Fibroblast of the aortic adventitia (primary cell): ENCODE measurements around the gene SFXN1. TPM values are rescaled to one million over a fixed set of nuclear protein-coding genes. Genes with fewer than 3 reads are reported as not detected.

ENCODE experiments used
- DNase-seq: peaks from one replicate; pipeline ENCODE4 v3.0.0-alpha.2; 2010; ENCODE audit warnings: low read depth
- H3K4me3 ChIP-seq: 2 replicates; pipeline ENCODE4 v1.5.1; 2011; ENCODE audit warnings: low read depth, mild to moderate bottlenecking, control low read depth, low read length, moderate library complexity
- CTCF ChIP-seq: IDR thresholded peaks from 2 replicates; pipeline ENCODE4 v1.5.1; 2011; ENCODE audit warnings: mild to moderate bottlenecking, low read length, control low read depth, inconsistent platforms; ENCODE audit not compliant: insufficient read depth
- total RNA-seq: library from RNA; depleted of rRNA; stranded (reverse); fragments of >200 nt; gene quantifications from 2 replicates; pipeline ENCODE4 v1.2.3, GENCODE V29; 2012; ENCODE audit warnings: low replicate concordance

SFXN1 gene
- total RNA-seq, 1 donor: 74.7 TPM

- DNase-seq: no peak
- no peak for TF ChIP-seq CTCF
Measured at GRCh38 chr5:175542966-175543235, 64.5 kb downstream of the SFXN1 start.

GRCh38 chr5:175544108-175544511 is 65.8 kb downstream of the SFXN1 start:
- no peak overlapping the region for H3K4me3 ChIP-seq
- TF ChIP-seq CTCF: no peak
- no peak for DNase-seq

More at GRCh38 chr5:175542966-175543235, 64.5 kb downstream of the SFXN1 start:
- no peak overlapping the region for H3K4me3 ChIP-seq

- no peak for TF ChIP-seq CTCF
- no peak overlapping the region for H3K4me3 ChIP-seq
- no peak for DNase-seq
Measured at GRCh38 chr5:175544586-175544985, 66.2 kb downstream of the SFXN1 start.

DNA sequence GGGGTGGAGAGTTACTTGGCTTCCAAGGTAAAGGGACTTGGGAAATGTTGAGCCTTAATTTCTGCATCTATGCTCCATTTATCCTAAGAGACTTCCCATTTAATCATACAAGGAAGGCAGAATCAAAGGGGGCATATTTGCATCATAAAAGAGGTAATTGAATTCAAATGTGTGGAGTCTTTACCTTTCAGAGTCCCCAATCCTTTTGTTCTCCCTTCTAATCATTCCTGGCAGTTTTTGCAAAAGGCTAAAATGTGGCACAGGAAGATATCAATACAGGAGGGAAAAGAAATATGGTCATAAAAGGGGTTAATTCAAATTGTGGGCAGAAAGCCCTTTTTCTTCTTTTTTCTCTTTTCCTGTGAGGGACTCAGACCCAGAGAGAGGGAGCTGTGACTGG is 69.5 kb downstream of the SFXN1 start:
- H3K4me3 ChIP-seq: no peak overlapping the region
- TF ChIP-seq CTCF: no peak
- no peak for DNase-seq

DNA sequence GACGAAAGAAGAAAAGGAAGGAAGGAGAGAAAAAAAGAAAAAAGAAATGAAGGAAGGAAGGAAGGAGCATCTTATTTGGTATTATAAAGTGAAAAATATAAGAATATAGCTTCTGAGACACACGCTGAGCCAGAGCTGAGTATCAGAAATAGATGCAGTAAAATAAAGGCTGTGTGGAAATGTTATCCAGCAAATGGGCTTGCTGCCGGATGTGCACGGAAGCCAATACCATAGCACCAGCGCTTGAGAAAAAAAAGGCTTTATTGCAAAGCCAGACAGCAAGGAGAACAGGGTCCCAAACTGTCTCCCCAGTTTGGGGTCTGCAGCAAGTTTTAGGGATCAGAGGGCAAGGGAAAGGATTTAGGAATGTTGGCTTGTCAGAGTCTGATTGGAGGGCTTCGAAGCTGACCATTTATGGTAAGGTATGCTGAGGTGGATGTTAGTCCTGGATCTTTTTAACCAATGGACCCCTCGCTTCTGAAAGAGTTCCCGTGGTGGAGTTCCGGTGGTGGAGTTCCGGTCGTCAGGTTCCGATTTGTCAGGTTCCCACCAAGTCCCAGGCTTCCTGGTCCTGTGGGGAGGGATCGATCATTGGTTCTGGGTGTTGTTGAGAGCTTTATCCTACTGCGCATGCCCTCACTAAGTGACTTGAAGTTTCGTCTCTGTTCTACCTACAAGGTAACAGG is 70.4 kb downstream of the SFXN1 start:
- DNase-seq: no peak
- TF ChIP-seq CTCF: no peak
- H3K4me3 ChIP-seq: no peak overlapping the region

GRCh38 chr5:175550055-175550805 is 71.9 kb downstream of the SFXN1 start:
- H3K4me3 ChIP-seq: no peak overlapping the region
- no peak for TF ChIP-seq CTCF
- no peak for DNase-seq
